Measurements from ENCODE around the gene PIM2. TPM values are rescaled to one million over a fixed set of nuclear protein-coding genes. Genes with fewer than 3 reads are reported as not detected.
"Not testable (repeated sequence)": the region's sequence is repeated elsewhere in the genome, so short reads cannot be mapped to it uniquely, and the experiment has no call there.

PIM2 gene
- total RNA-seq, 1 experiment from 2014 or later = 21.3 TPM

DNA sequence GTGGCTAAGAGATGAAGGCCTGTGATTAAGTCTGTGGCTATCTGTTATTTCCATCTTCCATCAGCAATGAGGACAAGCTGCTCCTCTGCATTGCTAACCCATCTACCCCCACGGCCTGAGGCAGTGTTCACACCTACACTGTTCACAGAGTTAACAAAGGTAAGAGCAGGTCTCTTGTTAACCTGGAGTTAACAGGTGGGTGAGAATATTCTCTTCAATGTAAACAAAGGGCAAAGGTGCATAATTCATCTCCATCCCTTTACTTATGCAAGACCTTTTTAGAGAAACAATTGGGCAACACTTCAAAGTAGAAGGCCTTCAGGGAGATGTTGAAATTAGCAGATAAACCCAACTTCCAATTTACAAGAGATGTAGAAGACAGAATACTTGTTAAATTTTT, 10.2 kb downstream of the PIM2 start:
- DNase-seq (ENCODE audit: low read depth) = no peak

DNA sequence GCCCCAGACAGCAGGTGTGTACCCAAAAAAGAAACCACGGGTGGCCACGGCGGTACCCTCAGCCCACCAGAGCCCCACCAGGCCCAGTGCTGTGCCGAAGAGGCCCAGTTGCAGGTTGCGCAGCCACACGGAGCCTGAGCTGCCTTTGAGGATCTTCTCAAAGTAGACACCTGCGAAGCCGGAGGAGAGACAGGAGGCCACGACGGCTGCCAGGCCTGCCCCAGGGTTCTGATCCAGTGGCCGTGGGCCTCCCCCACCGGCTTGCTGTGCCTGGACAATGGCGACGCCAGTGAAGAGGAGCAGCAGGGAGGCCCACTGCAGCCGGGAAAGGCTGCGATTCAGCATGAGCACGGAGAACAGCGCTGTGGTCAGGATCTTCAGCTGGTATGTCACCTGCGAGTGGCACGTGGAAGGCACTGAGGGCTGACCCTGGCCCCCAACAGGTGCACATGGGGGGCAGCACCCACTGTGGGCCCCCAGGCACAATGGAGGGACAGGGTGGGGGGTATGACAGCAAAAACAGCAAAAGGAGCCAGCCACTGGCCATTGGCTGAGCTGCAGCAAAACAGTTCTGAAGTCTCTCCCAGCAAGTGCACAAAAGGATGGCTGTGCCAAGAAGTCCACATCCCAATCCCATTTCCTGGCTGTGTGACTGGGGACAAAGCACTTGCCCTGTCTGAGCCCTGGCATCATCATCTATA, 13.6 kb downstream of the PIM2 start:
- no peak for DNase-seq (ENCODE audit: low read depth)

DNA sequence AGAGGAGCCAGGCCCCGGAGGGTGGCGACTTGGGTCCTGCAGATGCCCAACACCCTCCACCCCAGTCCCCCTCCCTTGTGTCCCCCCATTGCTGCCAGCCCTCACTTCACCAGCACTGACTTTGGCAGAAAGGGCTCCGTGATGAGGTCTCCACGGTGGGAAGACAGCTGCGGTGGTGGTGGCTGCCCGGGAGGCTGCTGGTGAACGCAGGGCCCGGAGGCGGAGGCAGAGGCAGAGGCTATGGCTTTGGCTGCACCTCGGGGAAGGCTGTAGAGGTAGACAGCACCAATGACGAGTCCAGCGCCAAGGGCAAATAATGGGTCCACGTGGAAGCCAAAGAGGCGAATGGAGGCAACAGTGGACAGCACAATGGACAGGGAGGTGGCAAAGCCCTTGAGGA, 14.2 kb downstream of the PIM2 start:
- DNase-seq (ENCODE audit: low read depth) = no peak

DNA sequence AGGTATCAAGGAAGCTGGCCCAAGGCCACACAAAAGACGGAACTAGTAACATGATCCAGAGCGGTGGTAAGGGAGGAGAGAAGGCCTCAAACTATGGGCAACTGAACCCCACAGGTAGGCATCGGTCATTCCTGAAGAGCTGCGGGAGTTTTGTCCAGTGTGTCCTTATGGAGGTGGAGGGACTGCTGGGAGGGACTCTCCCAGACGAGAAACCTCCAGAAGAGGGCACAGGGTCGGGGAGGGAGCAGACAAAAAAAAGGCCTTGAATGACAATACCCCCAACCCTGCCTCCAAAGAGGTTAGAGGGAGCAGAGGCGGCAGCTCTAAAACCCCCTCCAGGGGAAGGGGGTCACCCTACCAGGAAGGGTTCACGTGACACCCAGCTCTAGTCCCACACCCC, 14.6 kb downstream of the PIM2 start:
- no peak for DNase-seq (ENCODE audit: low read depth)

DNA sequence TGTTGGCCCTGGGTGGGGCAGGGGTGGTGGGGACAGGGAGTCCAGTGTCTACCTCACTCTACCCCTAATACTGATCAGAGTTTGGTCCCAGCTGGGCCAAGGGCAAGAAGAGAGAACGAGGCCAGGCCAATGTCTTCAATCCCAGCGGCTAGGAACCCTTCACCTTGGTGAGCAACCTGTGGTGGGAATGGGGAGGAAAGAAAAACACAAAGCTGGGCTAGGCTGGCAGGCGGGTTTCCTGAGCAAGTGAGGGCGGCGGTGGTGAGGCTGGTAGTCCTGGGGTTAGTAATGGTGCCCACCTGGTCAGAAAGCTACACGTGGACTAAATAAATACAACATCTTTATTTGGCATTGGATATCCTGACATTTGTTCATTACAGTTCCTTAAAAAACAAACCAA, 15.5 kb downstream of the PIM2 start:
- DNase-seq (ENCODE audit: low read depth) = no peak

DNA sequence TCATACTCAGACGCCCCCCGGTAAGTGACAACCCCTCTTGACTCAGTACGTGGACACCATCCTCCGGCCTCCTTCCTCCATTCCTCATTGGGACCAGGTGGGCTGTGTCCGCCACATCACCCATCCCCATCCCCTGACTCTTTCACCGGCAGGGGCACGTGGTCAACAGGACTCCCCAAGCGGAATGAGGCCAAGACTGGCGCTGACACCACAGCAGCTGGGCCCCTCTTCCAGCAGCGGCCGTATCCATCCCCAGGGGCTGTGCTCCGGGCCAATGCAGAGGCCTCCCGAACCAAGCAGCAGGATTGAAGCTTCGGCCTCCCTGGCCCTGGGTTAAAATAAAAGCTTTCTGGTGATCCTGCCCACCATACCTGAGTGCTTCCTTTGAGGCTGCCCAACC, 16.0 kb downstream of the PIM2 start:
- no peak for DNase-seq (ENCODE audit: low read depth)

DNA sequence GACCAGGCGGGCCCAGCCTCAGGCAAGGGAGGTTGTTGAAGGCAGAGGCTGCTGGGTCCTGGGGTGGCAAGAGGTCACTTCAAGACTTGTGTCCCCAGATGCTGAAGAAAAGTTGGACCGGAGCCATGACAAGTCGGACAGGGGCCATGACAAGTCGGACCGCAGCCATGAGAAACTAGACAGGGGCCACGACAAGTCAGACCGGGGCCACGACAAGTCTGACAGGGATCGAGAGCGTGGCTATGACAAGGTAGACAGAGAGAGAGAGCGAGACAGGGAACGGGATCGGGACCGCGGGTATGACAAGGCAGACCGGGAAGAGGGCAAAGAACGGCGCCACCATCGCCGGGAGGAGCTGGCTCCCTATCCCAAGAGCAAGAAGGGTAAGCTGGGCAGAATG, 16.7 kb downstream of the PIM2 start:
- no peak for DNase-seq (ENCODE audit: low read depth)

DNA sequence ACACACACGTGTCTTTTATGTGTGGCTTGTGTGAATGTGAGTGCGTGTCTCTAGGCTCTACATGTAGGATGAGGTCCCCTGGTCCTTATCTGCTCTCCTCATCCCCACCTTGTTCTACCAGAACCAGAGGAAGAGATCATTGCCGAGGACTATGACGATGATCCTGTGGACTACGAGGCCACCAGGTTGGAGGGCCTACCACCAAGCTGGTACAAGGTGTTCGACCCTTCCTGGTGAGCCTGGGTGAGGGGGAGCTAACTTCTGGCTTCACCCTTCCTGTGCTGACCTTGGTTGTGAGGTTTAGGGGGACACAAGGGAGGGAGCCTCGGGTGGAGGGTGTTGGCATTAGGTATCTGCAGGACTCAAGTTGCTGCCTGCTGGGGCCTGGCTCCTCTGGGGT, 17.8 kb downstream of the PIM2 start:
- no peak for DNase-seq (ENCODE audit: low read depth)

DNA sequence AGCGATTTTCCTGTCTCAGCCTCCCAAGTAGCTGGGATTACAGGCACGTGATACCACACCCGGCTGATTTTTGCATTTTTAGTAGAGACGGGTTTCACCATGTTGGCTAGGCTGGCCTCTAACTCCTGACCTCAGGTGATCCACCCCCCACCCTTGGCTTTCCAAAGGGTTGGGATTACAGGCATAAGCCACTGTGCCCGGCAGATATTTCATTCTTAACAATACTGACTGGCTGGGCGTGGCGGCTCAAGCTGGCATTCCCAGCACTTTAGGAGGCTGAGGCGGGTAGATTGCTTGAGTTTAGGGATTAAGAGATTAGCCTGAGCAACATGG, 19.8 kb downstream of the PIM2 start:
- no peak for DNase-seq (ENCODE audit: low read depth)

DNA sequence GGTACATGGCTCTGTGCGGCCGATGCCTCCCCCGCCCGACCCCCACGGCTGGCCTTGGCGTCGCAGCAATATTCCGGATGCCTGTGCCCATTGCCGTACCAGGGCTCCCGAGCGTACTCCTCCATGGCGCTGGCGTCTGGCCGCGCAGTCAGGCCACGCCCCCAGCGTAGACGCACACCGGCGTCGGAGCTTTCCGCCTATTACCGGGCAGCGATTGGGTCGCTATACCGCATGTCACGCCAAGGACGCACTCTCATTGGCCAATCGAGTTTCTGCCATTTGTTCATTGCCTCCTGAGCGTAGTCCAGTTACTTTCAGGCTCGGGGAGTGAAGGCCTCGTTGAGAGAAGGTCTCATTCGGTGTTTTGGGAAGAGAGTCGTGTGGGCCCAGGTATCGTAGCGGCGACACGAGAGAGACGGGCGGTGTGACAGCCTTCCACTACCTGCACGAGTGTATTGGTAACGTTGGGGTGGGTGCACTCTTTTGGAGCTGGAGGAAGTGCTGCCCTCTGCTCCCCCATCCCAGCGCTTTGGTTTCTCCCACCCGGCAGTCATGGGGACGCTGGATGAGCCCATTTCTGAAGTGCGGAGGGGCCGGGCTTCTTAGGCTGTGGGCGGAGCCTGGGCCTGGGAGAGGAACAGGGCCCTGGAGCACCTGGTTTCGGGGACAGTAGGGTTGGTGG, 21.1 kb downstream of the PIM2 start, which contains the start of the genes PQBP1 and TIMM17B:
Gene PQBP1 (plus strand): TSS at position 306 of the 682 bp plus-strand sequence. CDS start 580 bp downstream, outside the sequence.
Gene TIMM17B (minus strand): TSS at position 144 of the 682 bp plus-strand sequence. CDS start 19 bp downstream, at position 125.
- DNase-seq (ENCODE audit: low read depth) = peak; percentile 98

DNA sequence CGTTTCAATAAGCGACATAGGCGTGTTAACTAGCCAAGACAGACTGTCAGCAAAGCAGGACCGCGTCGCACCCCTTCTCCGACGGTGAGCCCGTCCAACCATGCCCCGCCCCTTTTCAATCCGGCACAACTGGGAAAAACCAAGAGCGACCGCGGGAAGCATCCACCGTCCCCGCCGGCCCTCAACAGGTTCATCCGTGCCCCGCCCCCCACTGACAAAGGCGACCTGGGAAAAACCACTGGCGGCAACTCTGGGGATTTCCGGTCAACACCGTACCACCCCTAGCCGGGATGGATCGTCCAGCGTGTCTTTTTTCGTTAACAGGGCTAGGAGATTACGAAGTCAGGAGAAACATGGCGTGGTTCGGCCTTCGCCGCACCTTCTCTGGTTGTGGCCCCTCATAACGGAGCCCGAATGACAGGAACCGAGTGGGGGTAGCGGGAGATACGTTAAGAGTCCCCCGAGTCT, 21.6 kb downstream of the PIM2 start:
- DNase-seq (ENCODE audit: low read depth) = peak; percentile 85

DNA sequence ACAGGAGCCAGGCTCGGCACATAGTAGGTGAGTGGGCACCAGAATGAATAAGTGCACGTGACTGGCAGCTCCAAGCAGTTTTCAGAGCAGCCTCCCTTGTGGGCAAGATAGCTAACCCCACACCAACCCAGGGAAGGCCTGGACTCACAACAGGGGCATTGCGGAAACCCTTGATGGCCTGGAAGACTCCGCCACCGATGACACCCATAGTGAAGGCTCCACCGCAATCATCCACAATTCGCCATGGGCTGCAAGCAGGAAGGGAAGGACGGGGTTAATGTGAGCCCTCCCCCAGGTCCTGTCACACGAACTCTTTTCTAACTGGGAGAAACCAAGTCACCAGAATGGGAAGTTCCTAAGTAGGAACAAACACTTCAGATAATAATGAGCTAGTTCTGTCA, 22.2 kb downstream of the PIM2 start:
- DNase-seq (ENCODE audit: low read depth) = peak; percentile 57

DNA sequence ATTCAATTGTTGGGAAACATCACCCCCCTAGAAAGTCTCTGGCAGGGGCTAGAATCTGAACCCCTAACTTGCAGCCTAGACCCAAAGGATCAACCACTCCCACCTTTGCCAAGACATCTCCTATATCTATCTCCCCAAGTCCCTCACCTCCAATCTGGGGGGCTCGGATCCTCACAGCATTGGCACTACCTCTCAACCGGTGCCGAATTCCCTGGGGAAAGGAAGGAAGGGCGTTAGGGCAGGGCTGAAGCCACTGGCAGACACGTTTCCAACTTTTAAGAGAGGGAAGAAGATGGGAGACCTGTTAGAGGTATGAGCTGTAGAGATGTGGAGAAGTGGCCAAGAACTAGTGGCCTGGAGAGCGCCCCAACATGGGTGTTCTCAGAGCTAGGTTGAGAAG, 23.9 kb downstream of the PIM2 start:
- no peak for DNase-seq (ENCODE audit: low read depth)

DNA sequence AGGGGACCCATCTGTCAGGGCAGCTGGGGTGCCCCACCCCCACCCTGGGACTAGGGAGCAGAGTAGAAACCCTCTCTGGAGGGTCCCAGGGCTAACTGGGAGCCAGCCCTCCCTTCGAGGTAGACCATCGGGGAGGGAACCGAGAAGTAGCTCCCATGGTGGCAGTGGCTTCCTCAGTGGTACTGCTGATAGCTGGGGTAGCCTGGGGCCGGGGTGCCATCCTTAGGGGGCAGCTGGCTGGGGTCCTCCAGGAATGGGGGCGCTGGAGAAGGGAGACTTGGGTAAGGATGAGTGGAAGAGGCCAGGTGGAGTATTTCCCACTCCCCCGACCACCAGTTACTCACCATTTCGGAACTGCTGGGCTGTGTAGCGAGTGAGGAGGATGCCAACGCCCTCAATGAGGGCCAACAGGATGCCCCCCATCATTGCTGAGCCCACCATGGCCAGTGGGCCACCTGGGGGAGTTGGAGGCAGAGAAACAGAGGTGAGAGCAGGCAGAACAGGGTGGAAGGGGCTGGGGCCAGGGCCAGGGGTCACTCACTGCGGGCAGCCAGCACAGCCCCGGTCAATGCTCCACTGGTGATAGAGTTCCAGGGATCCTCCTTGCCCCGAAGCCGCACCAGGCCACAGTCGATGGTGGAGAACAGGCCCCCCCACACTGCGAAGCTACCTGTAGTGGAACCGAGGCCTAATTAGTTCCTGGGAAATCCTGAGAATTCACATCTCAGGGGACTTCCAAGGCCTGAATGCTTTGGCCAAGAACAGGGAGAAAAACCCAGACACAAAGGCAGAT, 25.1 kb downstream of the PIM2 start:
- no peak for DNase-seq (ENCODE audit: low read depth)

DNA sequence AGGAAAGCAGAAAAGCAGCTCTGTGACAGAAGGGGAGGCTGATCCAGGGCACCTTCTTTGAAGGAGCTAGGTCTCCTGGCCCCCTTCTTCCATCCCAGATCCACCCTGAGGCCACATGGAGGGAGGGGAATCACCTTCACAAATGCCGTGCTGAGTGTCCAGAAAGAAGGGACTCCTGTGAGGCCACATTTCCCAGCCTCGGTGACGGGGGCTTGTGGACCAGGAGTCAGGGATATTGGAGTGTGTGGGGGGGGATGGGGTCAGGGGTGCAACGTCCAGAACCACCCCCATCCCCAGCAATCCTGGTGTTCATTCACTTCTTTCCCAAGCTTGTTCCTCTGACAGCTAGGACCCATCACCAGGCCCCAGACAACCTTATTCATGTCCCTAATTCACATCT, 25.9 kb downstream of the PIM2 start:
- DNase-seq (ENCODE audit: low read depth) = no peak

DNA sequence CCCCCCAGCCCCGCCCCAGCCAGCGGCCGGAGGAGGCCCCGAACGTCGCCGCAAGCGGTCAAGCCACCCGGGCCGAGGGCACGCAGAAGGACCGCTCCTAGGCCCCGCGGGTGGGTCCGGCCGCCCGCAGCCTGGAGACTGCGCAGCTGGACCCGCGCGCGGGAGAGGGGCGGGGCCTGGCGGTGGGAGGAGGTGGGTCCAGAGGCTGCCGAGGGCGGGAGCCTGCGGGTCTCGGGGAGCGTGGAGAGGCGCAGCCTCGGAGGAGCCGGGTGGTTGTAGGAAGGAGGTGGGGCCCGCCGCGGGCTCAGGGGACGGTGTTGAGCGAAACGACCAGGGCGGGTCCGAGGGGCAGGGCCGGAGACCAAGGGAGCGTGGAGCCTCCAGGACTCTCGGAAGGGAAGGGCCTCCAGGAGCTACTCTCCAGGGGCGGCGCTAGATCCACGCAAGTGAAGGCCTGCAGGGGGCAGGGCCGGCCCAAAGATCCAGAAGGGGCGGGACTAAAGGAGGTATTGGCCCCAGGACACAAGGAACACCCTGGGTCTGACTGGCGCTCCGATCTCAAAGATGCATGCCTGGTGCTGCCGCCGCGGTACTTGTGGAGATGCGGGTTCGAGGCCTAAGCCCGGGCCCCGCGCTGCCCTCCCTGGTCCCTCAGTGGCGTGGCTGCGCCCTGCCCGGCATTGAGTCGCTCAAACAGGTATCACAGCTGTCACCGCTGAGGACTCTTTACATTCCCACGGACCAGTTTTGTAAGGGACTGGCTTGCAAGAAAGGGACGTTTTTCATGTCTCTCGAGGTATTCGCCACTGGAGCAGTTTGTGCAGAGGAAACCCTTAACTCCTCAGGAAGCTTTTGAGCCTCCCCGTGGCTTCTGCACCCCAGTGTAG, 27.2 kb downstream of the PIM2 start:
- DNase-seq (ENCODE audit: low read depth) = peak; percentile 93

DNA sequence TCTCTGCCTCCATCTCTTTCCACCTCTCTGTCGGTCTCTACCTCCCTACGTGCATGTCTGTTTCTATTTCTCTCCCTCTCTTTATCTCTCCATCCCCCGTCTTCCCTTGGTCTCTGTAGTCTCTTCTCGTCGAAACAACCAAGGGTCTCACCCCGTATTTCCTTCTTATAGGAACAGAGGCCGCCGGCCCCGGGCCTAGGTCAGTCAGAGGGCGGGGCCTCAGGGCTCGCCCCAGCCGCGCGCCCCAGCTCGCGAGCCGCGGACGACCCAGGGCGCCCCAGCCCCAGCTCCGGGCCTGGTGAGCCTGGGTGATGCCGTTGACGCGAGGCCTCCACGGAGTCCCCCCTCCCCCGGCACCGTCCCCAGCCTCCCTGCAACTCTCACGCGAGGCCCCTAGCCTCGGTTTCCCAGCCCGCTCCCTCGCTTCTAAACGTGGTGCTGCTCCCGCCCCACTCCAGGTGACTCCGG, 27.9 kb downstream of the PIM2 start:
- DNase-seq (ENCODE audit: low read depth) = no peak

DNA sequence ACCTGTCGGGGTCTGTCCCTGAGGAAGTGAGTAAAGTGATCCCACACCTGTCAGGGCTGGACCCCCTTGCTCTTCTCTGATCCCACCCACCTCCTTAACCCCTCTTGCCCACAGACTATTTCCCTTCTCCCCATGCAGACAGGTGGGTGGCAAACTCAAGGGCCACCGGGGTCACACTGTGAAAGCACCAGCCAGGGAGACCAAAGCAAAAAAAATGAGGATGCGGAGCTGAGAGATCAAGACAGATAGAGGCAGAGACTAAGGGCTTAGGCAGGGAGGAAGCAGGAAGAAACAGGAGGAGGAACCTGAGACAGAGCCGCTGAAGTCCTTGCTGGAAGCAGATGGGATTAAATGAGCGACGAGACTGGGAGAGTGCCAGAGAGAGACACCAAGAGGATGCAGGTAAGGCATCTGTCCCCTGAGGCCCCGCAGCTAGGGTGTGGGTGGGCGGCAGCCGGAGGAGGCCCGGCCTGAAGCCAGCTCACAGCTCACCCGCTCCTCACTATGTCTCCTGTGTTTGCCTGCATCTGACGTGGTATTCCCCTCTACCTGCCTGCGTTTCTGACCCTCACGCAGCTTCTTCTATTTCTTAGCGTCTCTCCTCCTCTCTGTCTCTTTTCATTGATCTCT, 28.4 kb downstream of the PIM2 start:
- DNase-seq (ENCODE audit: low read depth) = no peak

DNA sequence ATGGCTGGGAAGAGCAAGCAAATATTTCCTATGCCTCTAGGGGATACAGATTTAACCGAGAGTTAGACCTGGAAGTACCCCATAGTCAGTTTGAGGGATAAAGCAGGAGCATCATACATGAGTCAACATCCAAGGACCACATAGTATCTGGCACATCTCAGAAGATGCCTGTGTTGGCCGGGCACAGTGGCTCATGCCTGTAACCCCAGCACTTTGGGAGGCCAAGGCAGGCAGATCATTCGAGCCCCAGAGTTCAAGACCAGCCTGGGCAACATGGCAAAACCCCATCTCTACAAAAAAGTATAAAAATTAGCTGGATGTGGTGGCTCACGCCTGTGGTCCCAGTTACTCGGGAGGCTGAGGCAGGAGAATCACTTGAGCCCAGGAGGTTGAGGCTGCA, 32.2 kb downstream of the PIM2 start:
- not testable (repeated sequence) for DNase-seq (ENCODE audit: low read depth)

DNA sequence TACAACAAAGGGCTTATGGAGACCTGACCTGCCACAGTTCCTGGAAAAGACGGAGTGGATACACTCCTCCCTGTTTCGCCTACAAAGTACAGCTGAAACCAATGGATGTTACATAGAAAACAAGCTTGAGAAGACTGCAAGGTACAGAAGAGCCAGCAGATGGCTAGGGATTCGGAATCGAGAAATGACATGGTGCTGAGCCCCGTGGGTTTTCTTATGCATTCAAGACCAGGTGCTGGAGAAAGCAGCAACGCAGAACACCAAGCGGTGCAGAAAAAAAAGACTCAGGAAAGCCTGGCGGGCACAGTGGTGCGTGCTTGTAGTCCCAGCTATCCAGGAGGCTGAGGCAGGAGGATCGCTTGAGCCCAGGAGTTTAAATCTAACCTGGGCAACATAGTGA, 35.1 kb downstream of the PIM2 start:
- peak; percentile 22 for DNase-seq (ENCODE audit: low read depth)

DNA sequence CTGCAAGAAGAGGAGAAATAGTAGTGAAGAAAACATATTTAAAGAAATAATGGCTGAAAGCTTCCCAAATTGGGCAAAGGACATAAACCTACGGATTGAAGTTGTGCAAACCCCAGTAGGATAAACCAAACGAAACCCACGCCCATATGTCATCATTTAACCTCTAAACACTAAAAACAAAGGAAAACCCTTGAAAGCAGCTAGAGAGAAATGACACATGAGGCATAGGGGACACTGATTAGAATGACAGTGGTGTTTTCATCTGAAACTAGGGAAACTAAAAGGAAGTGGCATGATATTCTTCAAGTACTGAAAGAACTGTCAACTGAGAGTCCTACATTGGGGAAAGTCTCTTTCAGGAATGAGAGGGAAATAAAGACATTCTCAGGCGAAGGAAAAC, 41.9 kb downstream of the PIM2 start:
- DNase-seq (ENCODE audit: low read depth) = not testable (repeated sequence)

All from RPMI7951 (cell line).